EH (cell line): ENCODE measurements around the gene TSSC4.
A peak's percentile ranks its signal among the peaks of the same experiment; 100 is the strongest.

Experiments used
- DNase-seq: peaks from one replicate; pipeline ENCODE4 v3.0.0-alpha.2; 2015; ENCODE audit warnings: low read depth

Gene TSSC4

GRCh38 chr11:2434008-2434407 is 33.5 kb downstream of the TSSC4 start:
- DNase-seq = no peak

GRCh38 chr11:2434506-2435255 is 34.1 kb downstream of the TSSC4 start:
- DNase-seq = no peak

- no peak for DNase-seq
These were observed 34.9 kb downstream of the TSSC4 start for GRCh38 chr11:2435288-2436012.

- no peak for DNase-seq
These were observed 35.5 kb downstream of the TSSC4 start for GRCh38 chr11:2436013-2436520.

GRCh38 chr11:2436521-2437031 is 36.0 kb downstream of the TSSC4 start:
- DNase-seq = no peak

- no peak for DNase-seq
These were observed 37.0 kb downstream of the TSSC4 start for GRCh38 chr11:2437516-2437915.

- no peak for DNase-seq
These were observed 39.3 kb downstream of the TSSC4 start for GRCh38 chr11:2439820-2440219.

- DNase-seq = no peak
These were observed 40.1 kb downstream of the TSSC4 start for GRCh38 chr11:2440646-2441045.

- no peak for DNase-seq
These were observed 40.6 kb downstream of the TSSC4 start for GRCh38 chr11:2441171-2441570.

GRCh38 chr11:2442589-2442988 is 42.0 kb downstream of the TSSC4 start:
- DNase-seq = no peak

GRCh38 chr11:2443406-2443805 is 42.9 kb downstream of the TSSC4 start:
- no peak for DNase-seq

GRCh38 chr11:2443881-2444820 is 43.6 kb downstream of the TSSC4 start, which contains the start of gene TRPM5:
Gene TRPM5 (minus strand): TSS chr11:2444514. CDS start chr11:2423036, 21,478 bp downstream.
- DNase-seq = no peak

- peak; percentile 5 for DNase-seq
These were observed 44.5 kb downstream of the TSSC4 start, which contains the start of gene KCNQ1 for GRCh38 chr11:2444821-2445745. Gene KCNQ1 (plus strand): TSS chr11:2445008. CDS start chr11:2445099, 91 bp downstream.

- no peak for DNase-seq
These were observed 45.4 kb downstream of the TSSC4 start for GRCh38 chr11:2445746-2446551.

- no peak for DNase-seq
These were observed 46.2 kb downstream of the TSSC4 start for GRCh38 chr11:2446590-2447252.

GRCh38 chr11:2447253-2447950 is 46.9 kb downstream of the TSSC4 start:
- no peak for DNase-seq

- no peak for DNase-seq
These were observed 47.6 kb downstream of the TSSC4 start for GRCh38 chr11:2447951-2448650.
